Activated naive CD4-positive, alpha-beta T cell treated with anti-CD3 and anti-CD28 coated beads for 36 hours (primary cell): ENCODE results near the gene VENTX. TPM values are rescaled to one million over a fixed set of nuclear protein-coding genes. Genes with fewer than 3 reads are reported as not detected.

Source experiments
- CTCF ChIA-PET: fragments of 350-600 bp; sonication (Branson Sonifier 250); formaldehyde crosslinking; loops from one replicate; lab custom pipeline; 2021; ENCODE audit warnings: antibody characterized with exemption; lab: Charles Lee
- DNase-seq: peaks from one replicate; pipeline ENCODE4 v3.0.0-alpha.2; 2020
- H3K27ac Mint-ChIP-seq: one replicate; pipeline ENCODE4 v1.8.0; 2021; ENCODE audit warnings: mild to moderate bottlenecking, mixed read lengths
- H3K27me3 Mint-ChIP-seq: one replicate; pipeline ENCODE4 v1.8.0; 2021; ENCODE audit warnings: low read depth, mixed read lengths
- H3K36me3 Mint-ChIP-seq: one replicate; pipeline ENCODE4 v1.8.0; 2021; ENCODE audit warnings: low read depth, mixed read lengths
- H3K4me1 Mint-ChIP-seq: one replicate; pipeline ENCODE4 v1.8.0; 2021; ENCODE audit warnings: low read depth, mixed read lengths
- H3K4me3 Mint-ChIP-seq: one replicate; pipeline ENCODE4 v1.8.0; 2021; ENCODE audit warnings: mild to moderate bottlenecking, moderate library complexity, mixed read lengths
- H3K9me3 Mint-ChIP-seq: one replicate; pipeline ENCODE4 v1.8.0; 2021; ENCODE audit warnings: mixed read lengths
- intact Hi-C: fragments of 100-400 bp; cut with micrococcal nuclease; formaldehyde crosslinking; loops from one replicate; pipeline ENCODE4 v1.15.1; 2023
- total RNA-seq, 2 experiments: library from RNA; stranded (reverse); gene quantifications; one replicate each; pipeline ENCODE4 v1.2.3, GENCODE V29; 2021

VENTX gene
- total RNA-seq, 2 experiments from 2014 or later = not detected

GRCh38 chr10:133197786-133198185 is 39.9 kb upstream of the VENTX start:
- DNase-seq = no peak
- H3K4me1 Mint-ChIP-seq = no peaks in the 10 kb centered on the region
- intact Hi-C loops = no loop called here
- no peak overlapping the region for H3K4me3 Mint-ChIP-seq
- CTCF ChIA-PET = no interaction called here
- peaks cover 5% of the 10 kb centered on the region for H3K9me3 Mint-ChIP-seq
- no peaks in the 10 kb centered on the region for H3K27me3 Mint-ChIP-seq
- no peaks in the 10 kb centered on the region for H3K36me3 Mint-ChIP-seq
- H3K27ac Mint-ChIP-seq = no peak overlapping the region

DNA sequence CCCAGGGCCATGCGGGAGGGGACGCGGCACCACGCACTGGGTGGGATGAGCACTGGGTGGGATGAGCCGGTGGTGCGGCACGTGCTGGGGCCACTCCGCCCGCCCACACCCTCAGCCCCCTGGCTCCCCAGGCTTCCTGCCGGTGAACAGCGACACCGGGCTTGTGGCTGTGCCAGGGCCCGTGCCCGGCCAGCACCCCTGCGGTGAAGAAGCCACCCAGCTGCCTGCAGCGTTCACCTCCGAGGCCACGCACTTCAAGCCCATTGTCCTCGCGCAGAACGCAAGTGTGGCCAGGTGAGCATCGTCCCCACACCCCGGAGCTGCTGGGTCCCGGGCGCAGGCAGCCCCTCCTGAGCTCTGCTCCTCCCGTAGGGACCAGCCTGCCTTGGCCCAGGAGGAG is 39.4 kb upstream of the VENTX start:
- H3K27me3 Mint-ChIP-seq = no peaks in the 10 kb centered on the region
- no peak overlapping the region for H3K4me3 Mint-ChIP-seq
- peaks cover 5% of the 10 kb centered on the region for H3K9me3 Mint-ChIP-seq
- no peak overlapping the region for H3K27ac Mint-ChIP-seq
- CTCF ChIA-PET = no interaction called here
- no peak for DNase-seq
- H3K36me3 Mint-ChIP-seq = no peaks in the 10 kb centered on the region
- no peaks in the 10 kb centered on the region for H3K4me1 Mint-ChIP-seq
- intact Hi-C loops = no loop called here

DNA sequence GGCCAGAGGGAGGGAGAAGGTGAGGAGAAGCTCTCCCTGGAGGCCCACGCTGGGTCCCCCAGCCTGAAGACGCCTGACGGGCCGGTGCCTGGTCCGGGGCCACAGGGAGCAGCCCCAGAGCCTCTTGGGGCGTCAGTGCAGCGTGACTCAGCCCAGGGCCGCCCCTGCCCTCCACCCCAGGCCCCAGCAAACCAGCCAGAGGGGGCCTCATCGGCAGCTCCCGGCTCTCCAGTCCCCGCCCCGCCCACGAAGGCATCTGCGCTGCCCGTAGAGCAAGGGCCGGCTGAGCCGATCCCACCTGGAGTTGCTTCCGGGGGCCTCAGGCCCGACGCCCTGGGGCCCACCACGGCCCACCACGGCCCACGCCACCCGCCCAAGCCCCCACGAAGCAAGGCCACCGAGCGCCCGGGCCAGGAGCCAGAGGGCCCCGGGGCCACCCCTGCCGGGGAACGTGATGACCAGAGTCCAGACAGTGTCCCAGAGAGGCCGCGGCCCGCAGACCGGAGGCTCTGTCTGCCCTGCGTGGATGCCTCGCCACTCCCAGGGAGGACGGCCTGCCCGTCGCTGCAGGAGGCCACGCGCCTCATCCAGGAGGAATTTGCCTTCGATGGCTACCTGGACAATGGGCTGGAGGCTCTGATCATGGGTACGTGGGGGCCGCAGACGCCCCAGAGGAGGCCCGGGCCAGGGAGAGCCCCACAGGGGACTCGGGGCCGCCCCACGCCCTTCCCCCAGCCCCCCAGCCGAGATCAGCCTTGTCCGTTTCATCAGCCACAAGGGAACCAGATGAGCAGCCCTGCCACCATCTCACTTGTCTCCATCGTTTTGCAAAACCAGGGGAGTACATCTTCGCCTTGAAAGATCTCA is 38.8 kb upstream of the VENTX start:
- intact Hi-C loops = no loop called here
- CTCF ChIA-PET = no interaction called here
- H3K27ac Mint-ChIP-seq = no peak overlapping the region

GRCh38 chr10:133199488-133199885 is 38.2 kb upstream of the VENTX start:
- no peaks in the 10 kb centered on the region for H3K27me3 Mint-ChIP-seq
- H3K4me3 Mint-ChIP-seq = no peak overlapping the region
- intact Hi-C loops = no loop called here
- H3K4me1 Mint-ChIP-seq = no peaks in the 10 kb centered on the region
- H3K9me3 Mint-ChIP-seq = peaks cover 2% of the 10 kb centered on the region
- CTCF ChIA-PET = no interaction called here
- no peaks in the 10 kb centered on the region for H3K36me3 Mint-ChIP-seq
- no peak overlapping the region for H3K27ac Mint-ChIP-seq
- no peak for DNase-seq

More for the DNA sequence above, 38.8 kb upstream of the VENTX start:
- no peaks in the 10 kb centered on the region for H3K4me1 Mint-ChIP-seq
- no peak overlapping the region for H3K4me3 Mint-ChIP-seq
- H3K27me3 Mint-ChIP-seq = no peaks in the 10 kb centered on the region
- peaks cover 4% of the 10 kb centered on the region for H3K9me3 Mint-ChIP-seq
- no peaks in the 10 kb centered on the region for H3K36me3 Mint-ChIP-seq
- no peak for DNase-seq

DNA sequence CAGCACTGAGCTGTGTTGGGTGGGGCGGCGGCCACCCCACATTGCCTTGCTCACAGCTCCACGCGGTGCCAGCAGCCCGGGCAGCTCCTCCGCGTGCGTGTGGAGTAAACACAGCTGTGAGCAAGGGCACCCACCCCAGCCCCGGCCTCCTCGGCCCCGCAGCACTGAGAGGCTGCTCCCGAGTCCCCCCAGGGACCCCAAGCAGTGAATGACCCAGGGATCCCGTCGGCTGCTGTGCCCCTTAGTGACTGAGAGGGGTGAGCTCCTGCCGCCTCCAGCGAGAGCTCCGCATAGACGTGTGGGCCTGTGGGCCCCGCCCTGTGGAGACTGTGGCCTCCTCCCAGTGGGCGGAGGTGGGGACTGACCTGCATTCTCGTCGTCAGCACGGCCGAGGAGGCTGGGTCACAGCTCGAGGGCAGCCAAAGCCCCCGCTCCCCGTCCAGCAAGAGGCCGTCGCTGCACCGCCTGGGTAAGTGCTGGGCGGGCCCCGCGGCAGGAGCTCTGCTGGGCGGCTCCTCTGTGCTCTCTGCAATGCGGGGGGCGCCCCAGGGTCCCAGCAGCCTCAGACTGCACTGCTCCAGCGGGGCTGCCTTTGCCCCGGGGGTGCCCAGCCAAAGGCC is 37.6 kb upstream of the VENTX start:
- H3K4me3 Mint-ChIP-seq = no peak overlapping the region
- no peaks in the 10 kb centered on the region for H3K27me3 Mint-ChIP-seq
- H3K9me3 Mint-ChIP-seq = no peaks in the 10 kb centered on the region
- intact Hi-C loops = no loop called here
- DNase-seq = no peak
- CTCF ChIA-PET = no interaction called here
- H3K4me1 Mint-ChIP-seq = no peaks in the 10 kb centered on the region
- H3K27ac Mint-ChIP-seq = no peak overlapping the region
- no peaks in the 10 kb centered on the region for H3K36me3 Mint-ChIP-seq

DNA sequence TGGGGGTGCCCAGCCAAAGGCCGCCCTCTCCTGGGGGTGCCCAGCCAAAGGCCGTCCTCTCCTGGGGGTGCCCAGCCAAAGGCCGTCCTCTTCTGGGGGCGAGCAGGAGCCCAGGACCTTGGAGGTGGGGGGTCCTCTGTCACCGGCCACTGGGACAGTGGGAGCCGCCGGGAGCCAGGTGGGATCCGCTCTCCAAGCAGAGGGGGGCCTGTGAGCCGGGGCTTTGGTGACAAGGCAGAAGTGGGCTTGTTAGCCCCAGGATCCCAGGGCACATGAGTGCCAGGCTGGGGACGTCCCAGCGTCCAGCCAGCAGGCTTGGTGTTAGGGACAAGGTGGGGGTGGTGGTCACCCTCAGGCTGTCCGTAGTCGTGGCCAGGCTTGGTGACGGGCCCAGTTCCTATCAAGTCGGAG is 37.0 kb upstream of the VENTX start:
- no peaks in the 10 kb centered on the region for H3K9me3 Mint-ChIP-seq
- no peak overlapping the region for H3K4me3 Mint-ChIP-seq
- H3K27ac Mint-ChIP-seq = no peak overlapping the region
- H3K36me3 Mint-ChIP-seq = no peaks in the 10 kb centered on the region
- CTCF ChIA-PET = no interaction called here
- intact Hi-C loops = no loop called here
- DNase-seq = no peak
- no peaks in the 10 kb centered on the region for H3K4me1 Mint-ChIP-seq
- no peaks in the 10 kb centered on the region for H3K27me3 Mint-ChIP-seq

DNA sequence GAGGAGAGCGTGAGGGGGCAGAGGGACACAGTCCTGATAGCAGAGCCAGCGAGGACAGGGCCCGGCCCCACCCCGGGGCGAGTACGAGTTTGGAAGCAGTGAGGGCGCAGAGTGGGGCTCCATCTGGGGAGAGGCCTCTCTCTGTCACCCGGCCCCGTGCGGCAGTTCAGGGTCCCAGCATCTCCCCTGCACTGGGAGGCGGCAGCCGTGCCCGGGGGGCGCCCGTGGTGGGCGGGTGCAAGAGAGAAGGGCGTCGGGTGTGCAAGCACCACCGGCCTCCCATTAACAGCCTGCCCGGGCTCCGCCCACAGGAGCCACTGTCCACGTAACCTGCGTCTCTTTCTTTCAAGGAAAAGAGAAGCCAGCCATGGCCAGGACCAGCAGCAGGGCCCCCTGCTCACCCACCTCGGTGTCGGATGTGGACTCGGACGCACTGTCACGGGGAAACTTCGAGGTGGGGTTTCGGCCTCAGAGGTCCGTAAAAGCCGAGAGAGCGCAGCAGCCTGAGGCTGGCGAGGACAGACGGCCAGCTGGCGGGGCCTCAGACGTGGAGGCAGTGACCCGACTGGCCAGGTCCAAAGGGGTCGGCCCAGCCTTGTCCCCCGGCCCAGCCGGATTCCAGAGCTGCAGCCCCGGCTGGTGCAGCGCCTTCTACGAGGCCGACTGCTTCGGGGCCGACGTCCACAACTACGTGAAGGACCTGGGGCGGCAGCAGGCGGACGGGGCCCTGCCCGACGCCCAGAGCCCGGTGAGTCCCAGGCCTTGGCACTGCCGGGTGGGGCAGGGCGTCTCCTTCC is 36.3 kb upstream of the VENTX start:
- CTCF ChIA-PET = no interaction called here
- DNase-seq = no peak
- H3K4me1 Mint-ChIP-seq = no peaks in the 10 kb centered on the region
- no peaks in the 10 kb centered on the region for H3K36me3 Mint-ChIP-seq
- intact Hi-C loops = no loop called here
- no peaks in the 10 kb centered on the region for H3K9me3 Mint-ChIP-seq
- H3K27ac Mint-ChIP-seq = no peak overlapping the region
- H3K4me3 Mint-ChIP-seq = no peak overlapping the region
- H3K27me3 Mint-ChIP-seq = no peaks in the 10 kb centered on the region

DNA sequence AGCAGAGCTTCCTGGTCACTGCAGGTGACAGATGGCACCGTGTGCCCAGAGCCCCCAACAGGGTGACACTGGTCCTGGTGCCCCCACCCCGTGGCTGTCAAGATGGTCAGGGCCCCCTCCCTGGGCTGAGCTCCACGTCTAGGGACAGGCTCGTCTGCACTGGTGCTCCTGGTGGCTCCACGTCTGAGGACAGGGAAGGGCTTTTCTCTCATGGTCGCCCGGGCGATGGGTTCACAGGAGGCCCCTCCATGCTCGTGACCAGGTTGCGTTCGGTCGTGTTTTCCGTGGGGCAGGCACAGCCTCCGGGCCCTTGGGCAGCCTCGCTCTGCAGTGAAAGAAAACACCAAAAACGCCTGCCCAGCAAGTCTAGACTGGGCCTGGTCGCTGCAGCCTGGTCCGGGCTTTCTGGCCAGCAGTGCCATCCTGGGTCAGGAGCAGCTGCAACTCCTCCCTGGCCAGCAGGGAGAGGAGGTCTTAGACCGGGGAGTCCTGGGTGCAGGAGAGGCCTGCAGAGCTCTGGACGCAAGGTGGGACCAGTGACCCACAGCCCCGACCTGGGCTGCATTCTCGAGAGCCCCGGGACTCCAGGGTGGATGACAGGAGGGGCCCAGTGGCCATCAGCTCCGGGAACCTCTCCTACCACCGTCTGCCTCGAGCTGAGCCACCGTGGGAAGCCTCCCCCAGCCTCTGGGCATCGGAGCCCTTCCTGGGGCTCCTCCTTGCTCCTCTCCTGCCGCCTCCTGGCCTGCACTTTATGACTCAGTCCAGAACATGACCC is 35.5 kb upstream of the VENTX start:
- intact Hi-C loops = no loop called here
- Mint-ChIP-seq H3K4me1 (no peaks in the 10 kb centered on the region), H3K36me3 (no peaks in the 10 kb centered on the region), H3K9me3 (no peaks in the 10 kb centered on the region), H3K27me3 (no peaks in the 10 kb centered on the region), H3K27ac (no peak overlapping the region), H3K4me3 (no peak overlapping the region)
- DNase-seq = no peak
- CTCF ChIA-PET = no interaction called here

GRCh38 chr10:133202778-133203651 is 34.6 kb upstream of the VENTX start:
- Mint-ChIP-seq H3K4me3 (no peak overlapping the region), H3K27me3 (no peaks in the 10 kb centered on the region), H3K9me3 (no peaks in the 10 kb centered on the region), H3K27ac (no peak overlapping the region), H3K36me3 (no peaks in the 10 kb centered on the region), H3K4me1 (no peaks in the 10 kb centered on the region)
- CTCF ChIA-PET = no interaction called here
- intact Hi-C loops = no loop called here
- DNase-seq = no peak

DNA sequence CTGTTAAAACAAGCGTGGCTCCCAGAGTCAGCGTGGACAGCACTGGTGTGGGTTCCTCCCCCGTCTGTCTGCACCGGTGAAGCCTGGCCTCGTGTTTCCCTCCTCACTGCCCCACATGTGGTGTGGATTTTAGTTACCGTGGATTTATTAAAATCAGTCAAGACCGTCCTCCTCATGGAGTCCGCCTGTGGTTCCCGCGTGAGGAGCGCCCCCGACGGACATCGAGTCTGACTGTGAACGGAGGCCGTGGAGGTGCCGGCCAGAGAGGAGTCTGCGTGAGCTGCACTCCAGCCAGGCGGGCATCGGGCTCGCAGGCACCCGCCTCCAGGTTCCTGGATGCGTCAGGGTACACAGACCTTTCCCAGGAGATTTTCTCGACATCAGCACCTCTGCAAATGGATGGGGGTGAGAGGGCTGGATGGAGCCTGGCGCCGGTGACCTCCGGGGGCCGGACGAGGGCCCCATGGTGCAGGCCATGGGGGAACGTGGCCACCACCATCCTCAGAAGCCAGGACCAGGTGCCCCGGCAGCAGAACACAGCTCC is 33.9 kb upstream of the VENTX start:
- no peak overlapping the region for H3K4me3 Mint-ChIP-seq
- H3K27me3 Mint-ChIP-seq = no peaks in the 10 kb centered on the region
- H3K36me3 Mint-ChIP-seq = no peaks in the 10 kb centered on the region
- H3K9me3 Mint-ChIP-seq = no peaks in the 10 kb centered on the region
- intact Hi-C loops = no loop called here
- no peaks in the 10 kb centered on the region for H3K4me1 Mint-ChIP-seq
- CTCF ChIA-PET = interaction anchor here (0.5 kb wide), 1 partner anchor 108 kb away, joined by 4 read pairs; no protein-coding TSS in a partner anchor
- DNase-seq = no peak
- no peak overlapping the region for H3K27ac Mint-ChIP-seq
